ENCODE results near the gene ZNF487.
"Not testable (repeated sequence)": the region's sequence is repeated elsewhere in the genome, so short reads cannot be mapped to it uniquely, and the experiment has no call there.

DNA sequence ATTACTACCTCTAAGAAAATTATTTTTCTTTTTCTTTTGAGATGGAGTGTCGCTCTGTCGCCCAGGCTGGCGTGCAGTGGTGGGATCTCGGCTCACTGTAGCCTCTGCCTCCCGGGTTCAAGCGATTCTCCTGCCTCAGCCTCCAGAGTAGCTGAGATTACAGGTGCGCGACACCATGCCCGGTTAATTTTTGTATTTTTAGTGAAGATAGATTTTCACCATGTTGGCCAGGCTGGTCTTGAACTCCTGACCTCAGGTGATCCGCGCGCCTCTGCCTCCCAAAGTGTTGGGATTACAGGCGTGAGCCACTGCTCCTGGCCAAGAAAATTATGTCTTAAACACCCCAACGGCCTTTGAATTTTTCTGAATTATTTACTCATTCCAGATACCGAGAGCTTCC lies 19.6 kb downstream of the ZNF487 start:
- TF ChIP-seq TAF1 (IDR thresholded peaks at IDR 0.05; ENCODE audit: low read depth); RAD21 (conservative IDR thresholded peaks at IDR 0.05); EP300 (conservative IDR thresholded peaks at IDR 0.05; ENCODE audit: poor library complexity, severe bottlenecking); EZH2 (IDR thresholded peaks at IDR 0.05; ENCODE audit: borderline replicate concordance, insufficient read depth, low read length, poor library complexity, severe bottlenecking); POLR2AphosphoS5 (IDR thresholded peaks at IDR 0.05); SMC3 (conservative IDR thresholded peaks at IDR 0.05; ENCODE audit: poor library complexity); MXI1 (conservative IDR thresholded peaks at IDR 0.05; ENCODE audit: poor library complexity, severe bottlenecking): not testable (repeated sequence)
- TF ChIP-seq, protein P1, sequence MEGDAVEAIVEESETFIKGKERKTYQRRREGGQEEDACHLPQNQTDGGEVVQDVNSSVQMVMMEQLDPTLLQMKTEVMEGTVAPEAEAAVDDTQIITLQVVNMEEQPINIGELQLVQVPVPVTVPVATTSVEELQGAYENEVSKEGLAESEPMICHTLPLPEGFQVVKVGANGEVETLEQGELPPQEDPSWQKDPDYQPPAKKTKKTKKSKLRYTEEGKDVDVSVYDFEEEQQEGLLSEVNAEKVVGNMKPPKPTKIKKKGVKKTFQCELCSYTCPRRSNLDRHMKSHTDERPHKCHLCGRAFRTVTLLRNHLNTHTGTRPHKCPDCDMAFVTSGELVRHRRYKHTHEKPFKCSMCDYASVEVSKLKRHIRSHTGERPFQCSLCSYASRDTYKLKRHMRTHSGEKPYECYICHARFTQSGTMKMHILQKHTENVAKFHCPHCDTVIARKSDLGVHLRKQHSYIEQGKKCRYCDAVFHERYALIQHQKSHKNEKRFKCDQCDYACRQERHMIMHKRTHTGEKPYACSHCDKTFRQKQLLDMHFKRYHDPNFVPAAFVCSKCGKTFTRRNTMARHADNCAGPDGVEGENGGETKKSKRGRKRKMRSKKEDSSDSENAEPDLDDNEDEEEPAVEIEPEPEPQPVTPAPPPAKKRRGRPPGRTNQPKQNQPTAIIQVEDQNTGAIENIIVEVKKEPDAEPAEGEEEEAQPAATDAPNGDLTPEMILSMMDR (IDR thresholded peaks at IDR 0.05; ENCODE audit: poor library complexity, severe bottlenecking) = not testable (repeated sequence)
- TF ChIP-seq, protein P2, sequence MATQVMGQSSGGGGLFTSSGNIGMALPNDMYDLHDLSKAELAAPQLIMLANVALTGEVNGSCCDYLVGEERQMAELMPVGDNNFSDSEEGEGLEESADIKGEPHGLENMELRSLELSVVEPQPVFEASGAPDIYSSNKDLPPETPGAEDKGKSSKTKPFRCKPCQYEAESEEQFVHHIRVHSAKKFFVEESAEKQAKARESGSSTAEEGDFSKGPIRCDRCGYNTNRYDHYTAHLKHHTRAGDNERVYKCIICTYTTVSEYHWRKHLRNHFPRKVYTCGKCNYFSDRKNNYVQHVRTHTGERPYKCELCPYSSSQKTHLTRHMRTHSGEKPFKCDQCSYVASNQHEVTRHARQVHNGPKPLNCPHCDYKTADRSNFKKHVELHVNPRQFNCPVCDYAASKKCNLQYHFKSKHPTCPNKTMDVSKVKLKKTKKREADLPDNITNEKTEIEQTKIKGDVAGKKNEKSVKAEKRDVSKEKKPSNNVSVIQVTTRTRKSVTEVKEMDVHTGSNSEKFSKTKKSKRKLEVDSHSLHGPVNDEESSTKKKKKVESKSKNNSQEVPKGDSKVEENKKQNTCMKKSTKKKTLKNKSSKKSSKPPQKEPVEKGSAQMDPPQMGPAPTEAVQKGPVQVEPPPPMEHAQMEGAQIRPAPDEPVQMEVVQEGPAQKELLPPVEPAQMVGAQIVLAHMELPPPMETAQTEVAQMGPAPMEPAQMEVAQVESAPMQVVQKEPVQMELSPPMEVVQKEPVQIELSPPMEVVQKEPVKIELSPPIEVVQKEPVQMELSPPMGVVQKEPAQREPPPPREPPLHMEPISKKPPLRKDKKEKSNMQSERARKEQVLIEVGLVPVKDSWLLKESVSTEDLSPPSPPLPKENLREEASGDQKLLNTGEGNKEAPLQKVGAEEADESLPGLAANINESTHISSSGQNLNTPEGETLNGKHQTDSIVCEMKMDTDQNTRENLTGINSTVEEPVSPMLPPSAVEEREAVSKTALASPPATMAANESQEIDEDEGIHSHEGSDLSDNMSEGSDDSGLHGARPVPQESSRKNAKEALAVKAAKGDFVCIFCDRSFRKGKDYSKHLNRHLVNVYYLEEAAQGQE (IDR thresholded peaks at IDR 0.05; ENCODE audit: borderline replicate concordance) = not testable (repeated sequence)

All from neural cell (in vitro differentiated cells).